NCI-H1694 (cell line): ENCODE data around the gene WBP1.
"Not testable (repeated sequence)": the region's sequence is repeated elsewhere in the genome, so short reads cannot be mapped to it uniquely, and the experiment has no call there.

Source experiments
- DNase-seq: peaks from one replicate; lab custom pipeline; 2025; lab: John Stamatoyannopoulos, UW

Gene WBP1

DNA sequence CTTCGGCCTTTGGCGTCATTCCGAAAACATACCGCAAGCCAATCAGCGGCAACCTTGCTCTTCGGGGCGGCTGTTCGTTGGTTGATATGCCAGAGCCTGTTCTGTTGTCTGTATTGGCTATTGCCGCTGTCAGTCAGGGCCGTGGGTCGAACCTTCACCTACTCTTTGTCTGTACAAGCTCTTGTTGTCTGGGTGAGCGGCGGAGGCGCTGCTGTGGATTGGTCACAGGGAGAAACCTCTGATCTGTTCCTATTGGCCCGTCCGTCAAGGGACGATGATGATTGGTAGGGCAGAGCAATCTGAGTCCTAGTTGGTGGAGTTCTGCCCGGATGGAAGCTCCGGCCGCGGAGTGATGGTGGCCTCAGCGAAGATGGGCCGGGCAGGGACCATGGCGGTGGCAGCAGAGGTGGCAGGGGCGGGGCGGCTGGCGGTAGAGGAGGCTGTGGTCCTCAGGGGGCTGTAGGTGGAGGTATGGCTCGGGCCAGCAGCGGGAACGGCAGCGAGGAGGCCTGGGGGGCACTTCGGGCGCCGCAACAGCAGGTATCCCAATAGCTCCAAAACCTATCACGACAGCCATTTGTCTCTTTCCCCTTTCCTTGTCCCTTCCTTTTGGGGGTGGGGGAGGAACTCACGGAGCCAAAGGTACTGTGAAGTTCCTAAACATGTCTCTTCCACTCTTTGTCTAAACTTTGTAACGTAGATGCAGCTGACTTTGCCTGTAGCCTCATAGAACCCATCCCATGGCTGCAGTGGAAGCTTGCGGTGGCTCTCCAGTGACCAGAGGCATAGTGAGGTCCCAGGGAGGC is at the start of gene WBP1:
WBP1 (plus strand) TSS at position 307 of the 806 bp plus-strand sequence; CDS start at position 472, 165 bp downstream.
- DNase-seq: peak; percentile 100

DNA sequence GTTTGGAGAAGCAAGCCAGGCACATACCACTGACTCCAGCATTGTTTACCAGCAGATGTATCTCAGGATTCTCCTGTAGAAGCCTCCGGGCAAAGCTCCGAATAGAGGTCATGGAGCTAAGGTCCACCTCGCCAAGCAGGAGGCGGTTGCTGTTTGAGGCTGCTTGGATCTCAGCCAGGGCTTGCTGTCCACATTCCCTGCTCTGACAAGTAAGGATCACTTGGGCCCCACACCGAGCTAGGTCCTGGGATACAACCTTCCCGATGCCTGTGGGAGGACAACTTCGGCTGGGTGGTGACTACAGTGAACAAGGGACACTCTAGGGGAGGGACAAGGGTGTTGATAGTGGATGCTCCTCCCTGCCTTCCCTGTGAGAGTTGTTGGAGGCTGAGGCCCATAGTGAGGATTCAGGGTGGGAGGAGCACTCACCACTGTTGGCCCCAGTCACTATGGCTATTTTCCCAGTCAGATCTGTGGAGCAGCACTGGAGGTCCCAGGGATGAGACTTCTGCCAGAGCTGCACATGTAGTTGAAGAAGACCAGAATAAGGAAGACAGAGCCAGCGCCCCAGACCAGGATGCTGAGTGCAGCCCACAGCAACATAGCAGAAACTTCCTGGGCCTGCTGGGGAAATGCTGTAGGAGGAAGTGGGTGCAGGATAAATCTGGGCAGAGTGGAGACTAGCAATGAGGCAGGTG is 45.1 kb upstream of the WBP1 start:
- no peak for DNase-seq

- no peak for DNase-seq
These were observed 43.8 kb upstream of the WBP1 start for GRCh38 chr2:74414441-74414840.

- no peak for DNase-seq
These were observed 43.1 kb upstream of the WBP1 start for GRCh38 chr2:74414881-74415761.

GRCh38 chr2:74415762-74416395 is 42.4 kb upstream of the WBP1 start:
- no peak for DNase-seq

- peak; percentile 63 for DNase-seq
These were observed 41.5 kb upstream of the WBP1 start for GRCh38 chr2:74416778-74417177.

DNA sequence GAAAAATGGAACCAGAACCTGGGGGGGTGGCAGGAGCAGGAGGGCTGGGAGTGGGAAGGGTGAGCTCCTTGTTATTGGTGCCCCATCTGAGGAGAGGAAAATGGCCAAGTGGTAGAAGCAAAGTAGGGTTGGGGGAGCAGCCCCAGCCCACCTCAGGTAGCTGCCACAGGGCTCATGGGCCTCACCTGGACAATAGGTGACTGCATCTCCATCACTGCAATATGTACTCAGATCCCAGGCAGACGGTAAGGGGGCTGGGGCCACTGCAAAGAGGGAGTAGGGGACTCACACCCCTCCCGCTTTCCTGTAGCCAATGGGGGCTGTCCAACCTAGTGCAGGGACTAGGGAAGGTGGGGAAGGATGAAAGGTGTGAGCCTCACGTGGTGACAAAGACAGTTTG is 41.0 kb upstream of the WBP1 start:
- no peak for DNase-seq

DNA sequence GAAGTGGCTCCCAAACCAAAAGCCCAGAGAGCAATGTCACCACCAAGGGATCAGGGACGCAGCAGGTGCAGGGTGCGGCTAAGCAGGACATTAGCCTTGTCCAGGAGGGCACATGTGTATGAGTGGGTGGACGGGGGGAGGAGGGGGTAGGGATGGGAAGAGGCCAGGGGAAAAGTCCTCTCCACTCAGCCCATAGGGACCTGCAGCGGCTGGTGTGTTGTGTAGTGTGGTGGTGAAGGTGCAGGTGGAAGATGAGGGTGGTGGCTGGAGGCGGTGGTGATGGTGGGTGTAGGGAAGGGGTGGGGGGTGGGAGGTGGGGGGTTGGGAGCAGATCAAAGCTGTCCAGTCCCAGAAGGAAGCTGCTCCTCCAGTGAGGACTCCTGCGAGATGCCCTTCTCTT is 40.5 kb upstream of the WBP1 start:
- no peak for DNase-seq

- no peak for DNase-seq
These were observed 39.9 kb upstream of the WBP1 start for GRCh38 chr2:74418312-74418711.

DNA sequence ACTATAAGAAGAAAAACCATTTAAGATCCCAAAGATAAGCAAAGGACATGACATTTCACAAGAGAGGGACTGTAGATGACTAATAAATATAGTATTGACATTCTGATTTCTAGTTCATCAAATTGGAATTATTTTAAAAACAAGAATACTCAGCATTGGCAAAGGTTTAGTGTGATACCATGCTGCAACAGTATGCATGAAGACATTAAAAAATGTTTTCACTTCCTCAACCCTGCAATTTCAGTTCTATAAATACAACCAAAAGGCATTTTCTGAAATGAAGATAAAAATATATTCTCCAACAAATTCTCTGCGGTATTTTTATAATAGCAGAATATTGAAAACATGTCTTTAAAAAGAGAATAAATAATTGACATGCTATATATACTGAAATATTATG is 38.9 kb upstream of the WBP1 start:
- DNase-seq: no peak

DNA sequence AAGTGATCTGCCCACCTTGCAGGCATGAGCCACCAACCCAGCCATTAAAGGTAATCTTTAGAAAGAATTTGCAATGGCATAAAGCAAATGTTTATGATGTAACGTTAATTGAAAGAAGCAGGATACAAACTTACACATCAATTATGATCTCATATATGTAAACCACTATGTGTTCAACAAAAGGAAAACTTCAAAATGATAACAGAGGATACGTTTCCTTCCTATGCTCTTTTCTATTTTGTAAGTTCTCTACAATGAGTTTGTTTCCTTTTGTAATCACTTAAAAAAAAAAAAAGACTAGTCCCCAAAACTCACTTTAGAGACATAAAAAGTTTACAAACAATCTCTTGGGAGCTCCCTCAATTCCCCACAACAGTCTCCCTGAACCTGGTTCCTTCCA is 38.2 kb upstream of the WBP1 start:
- no peak for DNase-seq

DNA sequence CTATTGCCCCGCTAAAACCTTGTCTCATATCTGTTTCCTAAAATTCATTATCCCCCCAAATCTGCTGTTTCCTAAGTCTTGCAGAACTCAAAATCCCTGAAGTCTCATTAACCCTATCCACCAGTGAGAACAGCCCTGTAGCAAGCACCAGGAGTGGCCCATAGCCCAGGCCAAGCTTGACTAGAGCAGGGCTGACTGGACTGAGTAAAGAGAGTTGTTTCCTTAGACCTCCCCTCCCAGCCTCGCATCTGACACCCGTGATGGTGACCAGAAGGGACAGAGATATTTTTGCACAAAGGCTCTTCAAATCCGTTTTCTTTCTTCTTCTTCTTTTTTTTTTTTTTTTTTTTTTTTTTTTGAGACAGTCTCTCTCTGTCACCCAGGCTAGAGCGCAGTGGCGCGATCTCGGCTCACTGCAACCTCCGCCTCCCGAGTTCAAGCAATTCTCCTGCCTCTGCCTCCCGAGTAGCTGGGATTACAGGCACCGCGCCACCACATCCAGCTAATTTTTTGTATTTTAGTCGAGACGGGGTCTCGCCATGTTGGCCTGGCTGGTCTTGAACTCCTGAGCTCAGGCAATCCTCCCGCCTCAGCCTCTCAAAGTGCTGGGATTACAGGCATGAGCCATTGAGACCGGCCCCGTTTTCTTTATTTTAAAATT is 37.7 kb upstream of the WBP1 start:
- DNase-seq: not testable (repeated sequence)

DNA sequence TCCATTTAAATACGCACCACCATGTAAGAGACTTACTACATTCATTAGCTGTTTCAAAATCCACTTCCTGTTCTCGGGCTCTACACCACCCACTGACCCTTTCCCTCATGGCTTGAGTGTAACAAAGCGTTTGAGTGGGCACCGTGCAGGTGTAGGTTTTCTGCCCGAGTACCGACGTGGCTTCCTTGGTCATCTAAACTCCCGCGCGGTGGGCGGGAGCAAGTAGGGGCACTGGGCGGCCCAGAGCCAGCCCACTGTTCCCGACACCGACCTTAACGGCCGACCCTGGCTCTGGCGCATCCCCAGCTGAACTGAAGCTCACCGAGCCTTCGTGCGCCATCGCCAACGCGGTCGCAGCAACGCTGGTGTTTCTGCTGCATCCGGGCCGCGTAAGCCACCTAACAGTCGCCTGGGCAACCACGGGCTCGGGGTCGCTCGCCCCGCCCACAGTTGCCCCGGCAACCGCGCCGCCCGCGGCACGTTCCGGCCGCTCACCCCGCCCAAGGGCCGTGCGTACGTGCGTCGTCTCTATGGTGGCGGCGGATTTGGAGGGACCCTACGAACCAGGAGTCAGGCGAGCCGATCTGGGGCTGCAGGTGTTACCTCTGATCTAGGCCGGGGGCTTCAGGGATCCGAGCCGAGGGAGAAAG is 36.9 kb upstream of the WBP1 start, which contains the start of the genes C2orf81 and WDR54:
C2orf81 (minus strand) TSS at position 399 of the 650 bp plus-strand sequence; CDS start at position 340, 59 bp downstream.
WDR54 (plus strand) TSS at position 510 of the 650 bp plus-strand sequence. CDS start 424 bp downstream, outside the sequence.
- peak; percentile 78 for DNase-seq

DNA sequence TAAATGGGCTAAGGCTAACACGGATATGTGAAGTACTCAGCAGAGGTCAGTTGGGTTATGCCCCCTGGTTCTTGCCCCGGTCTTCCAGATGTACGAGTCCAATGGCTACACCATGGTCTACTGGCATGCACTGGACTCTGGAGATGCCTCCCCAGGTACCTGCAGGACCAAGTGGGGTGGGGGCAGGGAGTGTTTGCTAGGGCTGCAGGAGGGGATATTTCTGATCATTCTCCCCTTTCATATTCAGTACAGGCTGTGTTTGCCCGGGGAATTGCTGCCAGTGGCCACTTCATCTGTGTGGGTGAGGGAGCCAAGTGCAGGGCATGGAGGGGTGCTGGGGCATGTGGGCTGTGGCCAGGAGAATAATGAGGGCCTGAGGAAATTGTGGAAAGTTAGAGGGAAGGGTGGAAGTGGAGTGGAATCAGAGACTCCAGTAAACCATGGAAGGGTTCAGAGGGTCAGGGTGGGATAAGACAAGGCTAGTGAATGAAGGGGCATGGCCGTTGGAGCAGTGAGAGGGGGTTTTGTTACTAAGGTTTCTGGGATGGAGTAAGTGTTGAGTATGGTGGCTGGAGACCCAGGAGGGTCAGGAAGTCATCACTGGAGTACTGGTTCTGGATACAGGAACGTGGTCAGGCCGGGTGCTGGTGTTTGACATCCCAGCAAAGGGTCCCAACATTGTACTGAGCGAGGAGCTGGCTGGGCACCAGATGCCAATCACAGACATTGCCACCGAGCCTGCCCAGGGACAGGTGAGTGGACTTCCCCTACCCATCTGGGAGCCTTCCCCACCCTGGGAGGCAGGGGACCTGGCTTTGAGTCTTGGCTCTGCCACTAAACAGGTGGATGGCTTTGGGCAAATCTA is 34.8 kb upstream of the WBP1 start:
- no peak for DNase-seq

- DNase-seq: no peak
These were observed 33.9 kb upstream of the WBP1 start for GRCh38 chr2:74424139-74424992.

- no peak for DNase-seq
These were observed 33.2 kb upstream of the WBP1 start for GRCh38 chr2:74424995-74425406.

- DNase-seq: no peak
These were observed 32.7 kb upstream of the WBP1 start for GRCh38 chr2:74425523-74425922.

DNA sequence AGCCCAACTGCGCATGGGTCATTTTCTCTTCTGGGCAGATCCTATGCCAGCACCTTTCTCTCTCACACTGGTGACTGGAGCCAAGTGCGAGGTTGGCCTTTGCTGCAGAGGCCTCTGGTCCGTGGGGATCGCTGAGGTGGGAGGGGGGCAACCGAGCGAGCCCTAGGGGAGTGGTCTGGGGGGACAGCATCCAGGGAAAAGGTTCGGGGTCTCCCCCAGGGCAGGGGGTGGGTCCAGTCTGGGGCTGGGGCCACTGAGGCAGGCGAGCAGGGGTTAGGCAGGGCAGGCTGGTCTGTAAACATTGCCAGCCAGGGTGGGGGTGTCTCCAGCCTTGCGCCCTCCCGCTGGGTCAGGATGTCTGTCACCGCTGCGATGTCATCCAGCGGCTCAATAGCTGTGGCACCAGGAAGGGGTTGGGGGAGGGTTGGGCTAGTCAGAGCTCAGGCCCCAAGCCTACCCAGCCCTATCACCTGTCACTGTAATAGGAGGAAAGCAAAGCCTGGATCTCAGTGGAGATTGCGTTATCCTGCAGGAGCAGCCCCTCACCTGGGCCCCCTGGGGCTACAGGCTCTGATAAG is 32.0 kb upstream of the WBP1 start:
- no peak for DNase-seq
